Activated T-helper 2 cell treated with anti-CD3 and anti-CD28 coated beads, Interferon-gamma antibody, Interleukin-2, Interleukin-4, amounts not matched to agents 10 μg/mL and 5 μg/mL and 100 μg/mL, durations not matched to agents 14 hours and 24 hours and 36 hours (primary cell): ENCODE results near the gene DCUN1D2. TPM values are rescaled to one million over a fixed set of nuclear protein-coding genes. Genes with fewer than 3 reads are reported as not detected.
"Not testable (repeated sequence)": the region's sequence is repeated elsewhere in the genome, so short reads cannot be mapped to it uniquely, and the experiment has no call there.

ENCODE experiments used
- DNase-seq: peaks from one replicate; pipeline ENCODE4 v3.0.0; 2021; ENCODE audit warnings: low spot score
- H3K27ac Mint-ChIP-seq: one replicate; pipeline ENCODE4 v1.8.0; 2021; ENCODE audit warnings: mixed read lengths
- H3K27me3 Mint-ChIP-seq: one replicate; pipeline ENCODE4 v1.8.0; 2021; ENCODE audit warnings: low read depth, mixed read lengths
- H3K36me3 Mint-ChIP-seq: one replicate; pipeline ENCODE4 v1.8.0; 2021; ENCODE audit warnings: low read depth, mixed read lengths
- H3K4me1 Mint-ChIP-seq: one replicate; pipeline ENCODE4 v1.8.0; 2021; ENCODE audit warnings: low read depth, mixed read lengths
- H3K4me3 Mint-ChIP-seq: one replicate; pipeline ENCODE4 v1.8.0; 2021; ENCODE audit warnings: low read depth, mild to moderate bottlenecking, moderate library complexity, mixed read lengths
- H3K9me3 Mint-ChIP-seq: one replicate; pipeline ENCODE4 v1.8.0; 2021; ENCODE audit warnings: mixed read lengths
- intact Hi-C: fragments of 100-400 bp; cut with micrococcal nuclease; formaldehyde crosslinking; loops from one replicate; pipeline ENCODE4 v1.15.1; 2023
- total RNA-seq: library from RNA; stranded (reverse); gene quantifications from 2 replicates; pipeline ENCODE4 v1.2.3, GENCODE V29; 2022

DCUN1D2 gene
- total RNA-seq, 1 donor from 2014 or later: 25.5 TPM

DNA sequence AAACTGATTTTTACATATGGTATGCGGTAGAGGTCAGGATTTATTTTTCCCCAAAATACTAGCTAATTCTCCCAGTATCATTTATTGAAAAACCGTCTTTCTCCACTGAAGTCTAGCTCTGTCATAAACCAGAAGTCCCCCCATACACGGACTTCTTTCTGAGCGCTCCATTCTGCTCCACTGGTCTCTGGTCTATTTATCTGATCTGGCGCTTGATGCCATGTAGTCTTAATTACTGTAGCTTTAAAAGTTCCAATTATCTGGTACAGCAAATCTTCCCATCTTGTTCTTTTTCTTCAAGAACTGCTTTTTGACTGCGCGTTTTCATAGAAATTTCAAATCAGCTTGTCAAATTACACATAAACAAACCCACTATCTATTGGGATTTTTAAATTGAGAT, 13.7 kb downstream of the DCUN1D2 start:
- Mint-ChIP-seq H3K4me1 (no peaks in the 10 kb centered on the region), H3K9me3 (no peaks in the 10 kb centered on the region), H3K27ac (no peak overlapping the region)

DNA sequence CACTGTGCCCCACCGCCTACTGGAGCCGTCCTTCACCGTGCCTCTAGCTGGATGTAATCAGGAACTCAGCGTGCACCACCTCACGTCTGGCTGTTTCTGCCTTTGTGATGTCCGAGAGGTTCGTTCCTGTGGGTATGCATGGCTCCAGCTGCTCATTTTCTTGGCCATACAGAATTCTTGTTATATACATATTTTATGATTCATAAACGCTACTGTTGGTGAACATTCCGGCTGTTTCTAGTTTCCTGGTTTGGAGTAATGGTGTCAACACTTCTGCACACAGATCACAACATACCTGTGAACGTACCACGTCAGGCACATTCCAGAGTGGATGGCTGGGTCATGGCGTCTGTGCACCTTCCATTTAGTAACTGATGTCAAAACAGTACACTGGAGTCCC, 14.6 kb downstream of the DCUN1D2 start:
- intact Hi-C loops: no loop called here
- Mint-ChIP-seq H3K27ac (no peak overlapping the region), H3K9me3 (no peaks in the 10 kb centered on the region), H3K4me1 (no peaks in the 10 kb centered on the region), H3K27me3 (no peaks in the 10 kb centered on the region), H3K4me3 (no peak overlapping the region), H3K36me3 (peaks cover 63% of the 10 kb centered on the region)
- no peak for DNase-seq

More for the DNA sequence above, 13.7 kb downstream of the DCUN1D2 start:
- H3K4me3 Mint-ChIP-seq: no peak overlapping the region
- no peak for DNase-seq
- intact Hi-C loops: no loop called here
- H3K36me3 Mint-ChIP-seq: peaks cover 58% of the 10 kb centered on the region
- H3K27me3 Mint-ChIP-seq: no peaks in the 10 kb centered on the region

DNA sequence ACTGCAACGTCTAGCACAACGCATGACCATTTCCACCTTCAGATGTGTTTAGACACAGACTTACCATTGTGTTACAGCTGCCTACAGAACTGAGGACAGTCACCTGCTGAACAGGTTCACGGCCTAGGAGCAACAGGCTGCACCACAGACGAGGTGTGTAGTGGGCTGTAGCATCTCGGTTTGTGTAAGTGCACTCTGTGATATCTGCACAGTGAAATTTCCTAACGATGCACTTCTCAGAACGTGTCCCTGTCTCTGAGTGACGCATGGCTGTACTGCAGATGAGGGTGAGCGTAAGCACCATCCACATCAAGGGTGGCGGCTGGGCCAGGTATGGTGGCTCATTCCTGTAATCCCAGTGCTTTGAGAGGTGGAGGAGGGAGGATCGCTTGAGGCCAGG, 15.2 kb downstream of the DCUN1D2 start:
- Mint-ChIP-seq H3K4me3 (no peak overlapping the region), H3K36me3 (peaks cover 60% of the 10 kb centered on the region), H3K27me3 (no peaks in the 10 kb centered on the region), H3K9me3 (no peaks in the 10 kb centered on the region), H3K27ac (no peak overlapping the region), H3K4me1 (no peaks in the 10 kb centered on the region)
- intact Hi-C loops: no loop called here
- DNase-seq: no peak

DNA sequence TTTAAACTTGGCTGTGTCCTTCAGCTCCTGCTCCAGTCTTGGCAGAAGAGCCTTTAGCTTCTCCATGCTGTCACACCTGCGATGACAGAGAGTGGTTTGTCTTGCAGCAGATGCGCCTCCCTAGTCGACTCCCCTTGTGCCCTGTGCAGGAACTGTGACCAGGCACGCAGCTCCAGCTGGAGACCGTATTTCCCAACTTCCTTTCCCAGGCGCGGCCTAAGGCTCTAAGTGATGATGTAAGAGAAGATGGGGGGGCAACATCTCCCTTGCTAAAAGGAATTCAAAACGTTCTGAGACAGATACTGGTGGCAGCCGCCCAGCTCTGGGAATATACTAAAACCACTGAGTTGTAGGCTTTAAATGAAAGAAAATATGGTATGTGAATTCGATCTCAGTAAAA, 16.3 kb downstream of the DCUN1D2 start:
- Mint-ChIP-seq H3K27me3 (no peaks in the 10 kb centered on the region), H3K4me3 (no peak overlapping the region), H3K27ac (no peak overlapping the region), H3K36me3 (peaks cover 55% of the 10 kb centered on the region), H3K9me3 (no peaks in the 10 kb centered on the region), H3K4me1 (no peaks in the 10 kb centered on the region)
- DNase-seq: no peak
- intact Hi-C loops: no loop called here

DNA sequence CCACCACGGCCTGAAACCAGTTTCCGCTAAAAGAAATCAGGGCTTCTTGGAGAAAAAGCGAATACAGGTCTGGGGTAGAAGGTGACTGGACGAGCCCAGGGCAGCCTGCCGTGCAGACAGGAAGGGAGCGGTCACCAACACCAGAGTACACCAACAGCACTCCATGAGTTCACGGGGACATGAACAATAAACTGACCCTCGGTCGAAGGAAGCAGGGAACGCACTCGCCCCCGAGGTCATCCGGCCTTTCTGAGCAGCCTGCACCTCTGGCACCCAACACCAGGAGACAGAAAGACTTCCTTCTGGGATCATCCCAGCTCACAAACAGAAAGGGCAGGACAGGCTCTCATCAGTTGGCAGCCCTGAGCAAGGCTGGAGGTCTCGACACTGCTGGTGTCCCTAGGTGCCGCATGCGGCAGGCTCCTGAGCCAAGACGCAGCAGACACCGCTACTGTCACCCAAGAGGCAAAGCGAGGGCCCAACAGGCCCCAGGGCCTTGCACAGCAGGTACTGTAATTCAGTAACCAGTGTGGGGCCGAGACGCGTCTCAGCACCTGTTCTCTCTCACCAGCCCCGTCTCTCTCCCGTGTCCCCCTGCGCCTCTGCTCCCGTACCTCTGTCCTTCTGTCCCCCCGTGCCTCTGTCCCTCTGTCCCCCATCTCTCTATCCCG, 18.0 kb downstream of the DCUN1D2 start:
- H3K36me3 Mint-ChIP-seq: peaks cover 48% of the 10 kb centered on the region
- no peaks in the 10 kb centered on the region for H3K27me3 Mint-ChIP-seq
- H3K4me1 Mint-ChIP-seq: no peaks in the 10 kb centered on the region
- intact Hi-C loops: no loop called here
- no peak for DNase-seq
- H3K4me3 Mint-ChIP-seq: no peak overlapping the region
- H3K27ac Mint-ChIP-seq: no peak overlapping the region
- no peaks in the 10 kb centered on the region for H3K9me3 Mint-ChIP-seq

DNA sequence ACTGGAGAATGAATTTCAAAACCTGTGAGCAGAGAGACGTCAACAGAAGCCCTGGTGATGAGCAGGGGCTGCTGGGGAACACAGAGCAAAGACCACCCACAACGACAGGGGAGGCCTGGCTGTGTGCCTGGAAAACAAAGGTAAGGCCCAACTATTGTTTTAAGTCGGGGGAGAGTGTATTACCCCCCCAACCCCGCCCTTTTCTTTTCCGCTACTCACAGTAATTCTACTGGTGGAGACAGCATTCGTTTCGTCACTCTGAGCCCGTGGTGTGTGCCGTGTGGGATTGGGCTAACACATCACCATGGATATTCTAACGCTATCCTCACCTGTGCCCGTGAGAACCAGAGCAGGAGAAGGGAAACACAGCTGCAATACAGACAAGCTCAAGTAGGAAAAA, 18.7 kb downstream of the DCUN1D2 start:
- Mint-ChIP-seq H3K4me3 (no peak overlapping the region), H3K36me3 (peaks cover 47% of the 10 kb centered on the region), H3K9me3 (no peaks in the 10 kb centered on the region), H3K4me1 (no peaks in the 10 kb centered on the region), H3K27ac (no peak overlapping the region), H3K27me3 (no peaks in the 10 kb centered on the region)
- no peak for DNase-seq
- intact Hi-C loops: no loop called here

DNA sequence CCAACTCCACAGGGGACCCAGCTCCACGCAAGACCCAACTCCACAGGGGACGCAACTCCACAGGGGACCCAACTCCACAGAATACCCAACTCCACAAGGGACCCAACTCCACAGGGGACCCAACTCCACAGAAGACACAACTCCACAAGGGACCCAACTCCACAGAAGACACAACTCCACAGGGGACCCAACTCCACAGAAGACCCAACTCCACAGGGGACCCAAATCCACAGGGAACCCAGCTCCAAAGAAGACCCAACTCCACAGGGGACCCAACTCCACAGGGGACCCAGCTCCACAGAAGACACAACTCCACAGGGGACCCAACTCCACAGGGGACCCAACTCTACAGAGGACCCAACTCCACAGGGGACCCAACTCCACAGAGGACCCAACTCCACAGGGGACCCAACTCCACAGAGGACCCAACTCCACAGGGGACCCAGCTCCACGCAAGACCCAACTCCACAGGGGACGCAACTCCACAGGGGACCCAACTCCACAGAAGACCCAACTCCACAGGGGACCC, 19.8 kb downstream of the DCUN1D2 start:
- DNase-seq, H3K4me3 Mint-ChIP-seq, H3K4me1 Mint-ChIP-seq, H3K9me3 Mint-ChIP-seq, H3K27me3 Mint-ChIP-seq, H3K27ac Mint-ChIP-seq, intact Hi-C loops: not testable (repeated sequence)
- H3K36me3 Mint-ChIP-seq: peaks cover 35% of the 10 kb centered on the region

DNA sequence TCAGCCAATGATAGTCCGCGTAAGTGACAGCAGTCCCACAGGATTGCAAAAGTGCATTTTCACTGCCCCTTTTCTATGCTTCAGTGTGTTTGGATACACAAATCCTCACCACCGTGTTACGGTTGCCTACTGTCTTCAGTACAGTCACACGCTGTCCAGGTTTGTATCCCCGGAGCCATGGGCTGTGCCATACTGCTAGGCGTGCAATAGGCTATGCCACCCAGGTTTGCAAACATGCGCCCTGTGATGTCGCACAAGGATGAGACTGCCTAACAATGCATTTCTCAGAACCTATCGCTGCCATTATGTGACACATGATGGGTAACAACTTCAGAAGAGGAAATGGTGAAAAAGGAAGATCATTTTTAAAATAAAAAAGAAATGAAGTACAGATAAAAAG, 20.4 kb downstream of the DCUN1D2 start:
- no peak overlapping the region for H3K27ac Mint-ChIP-seq
- H3K9me3 Mint-ChIP-seq: no peaks in the 10 kb centered on the region
- H3K4me1 Mint-ChIP-seq: peaks cover 2% of the 10 kb centered on the region
- no peaks in the 10 kb centered on the region for H3K27me3 Mint-ChIP-seq
- peaks cover 29% of the 10 kb centered on the region for H3K36me3 Mint-ChIP-seq
- intact Hi-C loops: no loop called here
- DNase-seq: no peak
- H3K4me3 Mint-ChIP-seq: no peak overlapping the region

DNA sequence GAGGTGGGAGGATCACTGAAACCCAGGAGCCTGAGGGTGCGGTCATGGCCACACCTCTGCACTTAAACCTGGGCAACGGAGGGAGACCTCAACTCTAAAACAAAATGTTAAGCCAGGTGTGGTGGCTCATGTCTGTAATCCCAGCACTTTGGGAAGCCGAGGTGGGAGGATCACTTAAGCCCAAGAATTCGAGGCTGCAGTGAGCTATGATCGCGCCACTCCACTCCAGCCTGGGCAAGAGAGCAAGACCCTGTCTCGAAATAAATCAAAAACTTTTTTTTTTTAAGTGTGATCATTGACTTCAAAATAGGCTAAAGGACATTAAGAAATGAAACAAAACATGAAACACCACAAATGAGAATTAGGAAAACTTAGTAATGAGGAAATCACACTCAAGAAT, 20.9 kb downstream of the DCUN1D2 start:
- Mint-ChIP-seq H3K27me3 (no peaks in the 10 kb centered on the region), H3K36me3 (peaks cover 24% of the 10 kb centered on the region), H3K4me3 (no peak overlapping the region), H3K9me3 (no peaks in the 10 kb centered on the region), H3K27ac (no peak overlapping the region), H3K4me1 (peaks cover 2% of the 10 kb centered on the region)
- no peak for DNase-seq
- intact Hi-C loops: no loop called here

DNA sequence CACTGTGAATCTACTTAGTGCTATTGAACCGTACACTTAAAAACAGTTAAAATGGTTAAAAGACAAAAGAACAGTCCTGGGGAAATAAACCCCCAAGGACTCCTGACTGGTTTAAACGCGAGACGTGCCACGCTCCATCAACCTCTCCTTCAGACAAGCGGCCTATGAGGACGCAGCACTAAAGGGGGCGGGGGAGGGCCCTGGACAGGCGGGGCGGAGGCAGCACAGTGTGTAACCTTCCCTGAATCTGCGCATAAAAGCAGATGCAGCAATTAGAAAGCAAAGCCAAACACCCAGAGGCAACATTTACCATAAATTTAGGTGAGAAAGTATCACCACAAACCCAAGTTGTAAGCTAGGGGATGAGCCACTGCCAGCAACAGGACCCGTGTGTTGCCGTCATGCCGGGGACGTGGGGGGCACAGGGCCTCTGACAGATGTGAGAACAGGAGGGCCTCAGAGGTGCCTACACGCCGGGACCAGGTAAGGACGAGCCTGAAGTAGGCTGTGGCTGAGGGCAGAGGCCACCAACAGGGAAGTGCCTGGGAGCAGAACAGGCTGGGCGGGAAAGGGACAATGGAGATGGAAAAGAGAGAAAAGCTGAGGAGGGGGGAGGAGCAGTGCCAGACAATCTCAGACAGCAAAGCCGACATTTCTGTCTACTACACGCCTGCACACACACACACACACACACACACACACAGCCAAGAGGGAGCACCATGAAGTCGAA, 21.9 kb downstream of the DCUN1D2 start:
- H3K27ac Mint-ChIP-seq: no peak overlapping the region
- H3K36me3 Mint-ChIP-seq: peaks cover 19% of the 10 kb centered on the region
- no peaks in the 10 kb centered on the region for H3K27me3 Mint-ChIP-seq
- H3K4me1 Mint-ChIP-seq: peaks cover 2% of the 10 kb centered on the region
- H3K9me3 Mint-ChIP-seq: no peaks in the 10 kb centered on the region
- H3K4me3 Mint-ChIP-seq: no peak overlapping the region
- intact Hi-C loops: no loop called here
- no peak for DNase-seq

DNA sequence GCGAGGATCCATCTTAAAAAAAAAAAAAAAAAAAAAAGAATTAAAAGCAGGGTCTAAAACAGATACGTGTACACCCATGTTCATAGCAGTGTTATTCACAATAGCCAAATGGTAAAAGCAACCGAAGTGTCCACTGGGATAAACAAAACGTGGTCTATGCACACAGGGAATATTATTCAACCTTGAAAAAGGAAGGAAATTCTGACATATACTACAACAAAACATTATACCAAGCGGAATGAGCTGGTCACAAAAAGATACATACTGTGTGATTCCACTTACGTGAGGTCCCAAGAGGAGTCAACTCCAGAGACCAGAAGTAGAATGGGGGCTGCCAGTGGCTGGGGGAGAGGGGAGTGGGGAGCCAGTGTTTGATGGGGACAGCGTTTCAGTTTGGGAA, 22.5 kb downstream of the DCUN1D2 start:
- no peaks in the 10 kb centered on the region for H3K9me3 Mint-ChIP-seq
- peaks cover 2% of the 10 kb centered on the region for H3K4me1 Mint-ChIP-seq
- H3K4me3 Mint-ChIP-seq: no peak overlapping the region
- peaks cover 17% of the 10 kb centered on the region for H3K36me3 Mint-ChIP-seq
- H3K27me3 Mint-ChIP-seq: no peaks in the 10 kb centered on the region
- DNase-seq: no peak
- intact Hi-C loops: no loop called here
- no peak overlapping the region for H3K27ac Mint-ChIP-seq

DNA sequence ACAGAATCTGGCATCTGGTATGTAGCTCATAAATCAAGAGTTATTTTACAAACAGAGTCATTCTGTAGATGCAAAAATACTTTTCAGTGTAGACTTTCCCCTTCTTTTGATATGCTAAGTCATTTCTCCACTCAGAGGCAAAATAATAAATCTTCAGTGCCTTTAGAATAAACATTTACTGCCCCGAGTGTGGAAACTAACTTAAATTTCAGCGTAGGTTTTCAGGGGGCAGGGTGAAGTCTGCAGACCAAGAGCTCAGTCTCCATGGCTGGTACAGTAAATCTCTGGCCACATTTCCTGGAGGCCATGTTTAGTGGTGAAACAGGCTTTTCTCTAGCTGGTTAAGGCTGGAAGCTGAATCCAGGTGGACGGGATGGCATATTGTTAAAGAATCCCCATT, 24.1 kb downstream of the DCUN1D2 start:
- Mint-ChIP-seq H3K4me3 (no peak overlapping the region), H3K36me3 (peaks cover 12% of the 10 kb centered on the region), H3K27me3 (no peaks in the 10 kb centered on the region), H3K4me1 (peaks cover 2% of the 10 kb centered on the region), H3K27ac (no peak overlapping the region), H3K9me3 (no peaks in the 10 kb centered on the region)
- DNase-seq: no peak
- intact Hi-C loops: no loop called here

DNA sequence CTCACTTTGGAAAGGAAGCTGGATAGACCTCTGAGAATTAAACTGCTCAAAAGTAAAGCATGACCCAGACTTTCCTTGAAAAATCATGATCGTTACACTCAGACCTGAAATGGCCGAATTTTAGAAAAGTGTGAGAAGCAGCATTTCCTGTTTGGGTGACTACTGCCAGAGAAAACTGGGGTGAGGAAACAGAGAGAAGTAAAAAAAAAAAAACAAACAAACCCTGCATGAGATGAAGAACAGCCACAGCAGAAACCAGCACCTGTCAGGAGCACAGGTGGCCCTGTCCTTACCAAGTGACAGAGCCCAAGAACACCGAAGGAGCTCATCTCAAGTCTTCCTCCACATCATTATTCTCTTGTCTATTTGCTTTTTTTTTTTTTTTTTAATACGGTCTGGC, 25.2 kb downstream of the DCUN1D2 start:
- Mint-ChIP-seq H3K27ac (no peak overlapping the region), H3K9me3 (no peaks in the 10 kb centered on the region), H3K27me3 (no peaks in the 10 kb centered on the region), H3K4me3 (no peak overlapping the region), H3K4me1 (peaks cover 2% of the 10 kb centered on the region), H3K36me3 (peaks cover 13% of the 10 kb centered on the region)
- no peak for DNase-seq
- intact Hi-C loops: no loop called here
